ENCODE data around the gene CABLES2. TPM values are rescaled to one million over a fixed set of nuclear protein-coding genes. Genes with fewer than 3 reads are reported as not detected.
A peak's percentile ranks its signal among the peaks of the same experiment; 100 is the strongest.

The CABLES2 gene
- total RNA-seq, 2 donors from 2014 or later = 20.6 to 25.3 TPM

DNA sequence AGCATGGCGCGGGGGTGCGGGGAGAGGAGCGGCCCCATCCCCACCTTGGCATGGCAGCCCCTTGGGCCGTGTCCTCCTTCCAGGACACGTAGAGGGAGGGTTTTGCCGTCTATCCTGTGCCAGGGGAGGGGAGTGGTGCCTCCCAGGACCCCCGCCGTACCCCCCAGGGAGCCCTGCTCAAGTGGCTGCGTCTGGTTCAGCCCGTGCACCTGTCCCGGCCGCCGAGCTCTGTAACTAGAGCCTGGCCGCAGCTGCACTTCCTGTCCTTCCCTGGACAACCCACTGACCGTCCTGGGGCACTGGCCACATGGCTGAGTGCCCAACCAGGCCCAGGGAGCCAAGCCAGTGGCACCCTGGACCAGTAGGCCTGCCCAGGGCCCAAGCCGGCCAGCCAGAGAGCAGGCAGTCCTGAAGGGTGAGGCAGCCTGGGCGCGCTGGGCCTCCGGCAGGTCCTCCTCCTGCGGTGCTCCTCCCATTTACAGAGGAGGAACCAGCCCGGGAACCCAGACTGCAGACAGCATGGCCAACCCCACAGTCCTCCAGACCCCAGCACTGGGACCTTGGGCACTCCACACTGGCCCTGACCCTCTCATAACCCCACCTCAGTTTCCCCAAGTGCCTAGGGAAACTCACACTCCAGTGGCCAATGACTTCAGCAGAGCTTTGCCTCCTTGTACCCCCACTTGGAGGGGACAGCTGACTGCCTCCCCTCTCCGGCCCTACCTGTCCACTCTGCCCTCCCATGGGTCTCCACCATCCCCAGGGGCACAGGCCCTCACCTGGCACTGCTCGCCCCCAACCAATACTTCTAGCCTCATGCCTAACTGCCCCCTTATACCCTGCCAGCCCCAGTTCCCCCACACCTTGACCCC lies 48.7 kb downstream of the CABLES2 start:
- intact Hi-C loops (cut with DNase I) = no loop called here
- DNase-seq (peak; percentile 51), ATAC-seq (peak; percentile 2 to 11)

DNA sequence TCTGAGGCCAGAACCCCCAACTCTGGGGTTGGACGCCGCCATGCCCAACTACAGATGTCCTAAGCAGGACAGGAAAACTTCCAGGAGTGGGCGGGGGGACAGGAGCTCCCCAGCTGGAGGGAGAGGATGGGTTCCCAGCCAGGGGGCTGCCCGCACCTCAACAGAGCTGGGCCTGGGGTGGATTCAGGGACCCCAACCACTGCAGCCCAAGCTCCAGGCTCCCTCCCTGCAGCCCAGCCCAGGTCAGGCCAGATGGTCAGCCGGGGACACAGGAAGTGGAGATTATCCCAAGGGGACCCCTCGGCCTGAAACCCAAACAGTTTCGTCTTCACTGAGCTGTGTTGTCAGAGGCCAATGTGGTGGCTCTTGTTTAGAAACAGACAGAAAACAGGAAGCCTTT lies 49.4 kb downstream of the CABLES2 start:
- ATAC-seq (no peak), DNase-seq (peak; percentile 25)
- intact Hi-C loops (cut with DNase I) = no loop called here

DNA sequence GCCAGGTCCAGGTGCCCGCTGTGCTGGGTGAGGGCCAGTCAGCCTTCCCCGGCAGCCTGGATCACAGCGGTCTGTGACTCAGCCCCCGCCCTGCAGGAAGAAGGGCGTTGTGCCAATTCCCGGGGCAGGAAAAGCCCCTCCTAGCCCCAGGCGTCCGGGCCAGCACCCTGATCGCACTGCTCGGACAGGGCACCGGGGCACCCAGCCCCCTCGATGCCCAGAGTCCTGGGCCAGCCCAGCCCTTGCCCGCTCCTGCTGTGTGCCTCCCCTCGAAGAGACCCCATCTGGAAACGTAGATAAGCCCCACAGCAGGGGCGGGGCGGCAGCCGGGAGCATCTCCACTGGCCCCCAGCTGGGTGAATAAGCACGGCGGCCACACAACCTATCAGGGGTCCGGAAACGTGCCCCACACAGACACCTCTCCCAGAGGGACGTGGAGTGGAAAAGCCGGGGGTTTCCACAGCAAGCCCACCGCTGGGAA lies 49.9 kb downstream of the CABLES2 start:
- DNase-seq (peak; percentile 88), ATAC-seq (peak; percentile 31 to 61)
- intact Hi-C loops (cut with DNase I) = no loop called here

DNA sequence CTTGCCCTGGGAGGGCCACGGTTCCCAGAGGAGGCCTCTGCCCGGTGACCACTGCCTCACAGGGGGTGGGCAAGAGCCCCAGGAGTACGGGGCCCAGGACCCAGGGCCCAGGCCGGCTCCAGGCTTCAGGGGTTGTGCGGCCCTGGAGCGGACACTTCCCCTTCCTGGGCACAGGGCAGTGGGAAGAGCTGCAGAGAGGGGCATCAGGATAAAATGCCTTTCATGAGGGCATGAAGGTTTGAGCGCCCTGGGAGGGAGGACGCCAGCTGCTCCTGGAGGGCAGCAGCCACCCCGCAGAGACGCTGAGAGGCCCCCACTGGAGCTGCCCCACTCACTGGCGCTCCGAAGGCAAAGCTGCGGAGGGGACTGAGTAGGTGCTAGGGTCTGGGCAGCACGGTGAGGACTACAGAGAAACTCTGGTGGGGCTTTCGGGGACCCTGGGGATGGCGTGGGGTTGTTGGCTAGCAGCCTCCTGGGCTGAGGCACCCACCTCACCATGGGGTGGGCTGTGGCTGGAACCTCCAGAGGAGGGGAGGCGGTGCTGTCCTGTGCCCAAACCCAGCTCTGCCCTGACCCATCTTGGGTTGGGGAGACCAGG lies 50.4 kb downstream of the CABLES2 start:
- intact Hi-C loops (cut with DNase I) = no loop called here
- no peak for DNase-seq
- no peak for ATAC-seq

DNA sequence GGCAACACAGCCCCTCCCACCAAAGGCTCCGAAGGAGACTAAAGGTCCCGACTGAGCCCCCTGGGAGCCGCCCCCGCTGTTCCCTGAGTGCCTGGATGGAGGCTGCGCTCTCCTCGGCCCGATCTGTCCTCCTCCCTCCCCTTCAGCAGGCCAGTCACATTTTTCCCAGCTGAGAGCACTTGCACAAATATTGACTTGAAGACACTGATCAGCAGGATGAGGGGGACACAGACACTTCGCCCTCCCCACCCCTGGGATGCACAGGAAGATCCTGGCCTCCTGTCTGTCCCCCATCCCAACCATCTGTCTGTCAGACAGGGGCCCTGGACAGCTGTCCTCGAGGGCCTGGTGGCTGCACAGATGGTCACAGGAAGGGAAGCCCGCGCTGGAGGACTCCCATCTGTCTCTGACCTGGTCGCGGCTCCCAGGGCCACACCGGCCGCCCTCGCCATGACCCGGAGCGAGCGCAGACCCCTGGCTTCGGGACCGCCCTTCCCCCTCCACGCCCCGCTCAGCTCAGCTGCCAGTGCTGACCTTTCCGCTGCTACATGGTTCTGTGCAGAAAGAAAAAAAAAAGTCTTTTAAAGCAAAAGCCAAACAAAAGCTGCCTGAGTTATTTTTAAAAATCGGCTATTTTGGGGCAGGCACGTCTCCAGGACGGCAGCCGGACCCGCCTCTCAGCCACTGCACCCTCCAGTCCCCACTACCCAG lies 51.1 kb downstream of the CABLES2 start:
- ATAC-seq (peak; percentile 5 to 19), DNase-seq (peak; percentile 75)
- intact Hi-C loops (cut with DNase I) = no loop called here

DNA sequence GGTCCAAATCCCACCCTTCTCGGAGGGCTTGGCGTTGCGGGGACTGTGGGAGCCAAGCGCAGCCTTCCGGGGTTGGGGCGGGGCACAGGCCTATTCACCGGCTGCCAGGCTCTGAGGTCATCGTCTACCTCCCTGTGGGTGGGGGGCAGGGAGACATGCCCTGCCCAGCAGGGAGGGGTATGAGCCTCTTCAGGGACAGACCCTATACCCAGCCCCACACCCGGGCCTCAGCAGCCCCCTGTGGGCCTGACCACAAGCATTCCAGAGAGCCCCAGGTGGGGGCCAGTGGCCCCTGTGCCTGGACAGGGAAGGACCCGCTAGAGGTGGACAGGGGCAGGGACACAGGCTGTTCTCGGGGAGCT lies 51.6 kb downstream of the CABLES2 start:
- intact Hi-C loops (cut with DNase I) = no loop called here
- ATAC-seq = peak; percentile 21 to 47
- DNase-seq = peak; percentile 69

DNA sequence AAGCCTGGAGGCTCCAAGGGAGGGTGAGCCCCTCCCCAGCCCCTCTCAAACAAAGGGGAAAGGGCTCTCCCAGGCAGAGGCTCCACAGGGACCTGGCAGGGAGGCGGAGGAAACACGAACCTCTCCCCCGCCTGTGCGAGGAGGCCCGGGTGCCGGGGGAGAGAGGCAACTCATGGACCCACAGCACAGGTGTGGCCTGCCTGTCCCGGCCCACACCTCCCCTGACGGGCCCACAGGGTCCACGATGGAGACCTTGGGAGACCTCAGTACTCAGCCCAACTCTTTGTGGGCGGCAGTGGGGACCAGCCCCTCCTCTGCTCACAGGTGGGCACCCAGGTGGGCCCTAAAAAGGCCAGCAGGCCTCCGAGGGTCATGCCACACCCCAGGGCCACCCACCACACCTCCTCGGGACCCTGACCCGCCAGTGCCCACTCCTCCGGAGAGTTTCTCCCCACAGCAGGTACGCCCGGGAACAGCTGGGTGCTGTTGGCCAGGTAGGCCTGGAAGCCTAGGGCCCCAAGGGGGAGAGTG lies 52.2 kb downstream of the CABLES2 start:
- ATAC-seq (no peak), DNase-seq (peak; percentile 22)
- intact Hi-C loops (cut with DNase I) = loop anchor here in 1 of 2 donors (5.0 kb wide), 1 partner anchor 48 kb away; no protein-coding TSS in a partner anchor

DNA sequence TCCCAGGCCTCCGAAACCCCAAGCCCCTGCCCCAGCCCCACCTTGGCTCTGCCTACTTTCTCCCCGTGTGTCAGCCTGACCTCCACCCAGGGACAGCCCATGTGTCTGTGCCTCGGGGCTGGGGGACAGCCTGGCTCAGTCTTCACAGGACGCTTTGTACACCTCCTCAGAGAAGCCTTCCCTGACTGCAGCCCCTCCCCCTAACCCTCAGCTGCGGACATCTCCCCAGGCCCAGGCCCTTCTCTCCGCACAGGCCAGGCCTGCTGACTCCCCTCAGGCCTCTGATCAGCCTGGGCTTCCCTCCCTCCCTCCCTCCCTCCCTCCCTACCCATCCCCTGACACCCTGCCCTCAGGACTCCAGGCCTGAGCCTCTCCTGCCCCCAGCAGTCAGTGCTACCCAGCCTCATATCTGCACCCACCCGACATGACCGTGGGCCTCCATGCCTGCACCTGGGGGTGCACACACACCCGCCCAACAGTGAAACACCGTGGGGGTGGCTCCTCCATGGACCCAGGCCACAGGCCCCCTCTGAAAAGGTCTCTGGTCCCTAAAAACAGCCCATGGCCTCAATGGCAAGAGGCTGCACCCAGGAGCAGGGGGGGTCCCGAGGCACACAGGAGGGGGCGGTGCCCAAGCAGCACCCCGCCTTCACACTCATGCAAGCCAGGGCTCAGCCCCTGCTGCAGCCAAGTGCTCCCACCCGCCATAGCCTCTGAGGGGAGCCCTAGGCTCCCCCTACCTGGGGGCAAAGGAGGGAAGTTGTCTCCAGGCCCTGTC lies 52.9 kb downstream of the CABLES2 start:
- ATAC-seq (no peak), DNase-seq (no peak)
- intact Hi-C loops (cut with DNase I) = loop anchor here in 1 of 2 donors (5.0 kb wide), 1 partner anchor 47 kb away; no protein-coding TSS in a partner anchor

DNA sequence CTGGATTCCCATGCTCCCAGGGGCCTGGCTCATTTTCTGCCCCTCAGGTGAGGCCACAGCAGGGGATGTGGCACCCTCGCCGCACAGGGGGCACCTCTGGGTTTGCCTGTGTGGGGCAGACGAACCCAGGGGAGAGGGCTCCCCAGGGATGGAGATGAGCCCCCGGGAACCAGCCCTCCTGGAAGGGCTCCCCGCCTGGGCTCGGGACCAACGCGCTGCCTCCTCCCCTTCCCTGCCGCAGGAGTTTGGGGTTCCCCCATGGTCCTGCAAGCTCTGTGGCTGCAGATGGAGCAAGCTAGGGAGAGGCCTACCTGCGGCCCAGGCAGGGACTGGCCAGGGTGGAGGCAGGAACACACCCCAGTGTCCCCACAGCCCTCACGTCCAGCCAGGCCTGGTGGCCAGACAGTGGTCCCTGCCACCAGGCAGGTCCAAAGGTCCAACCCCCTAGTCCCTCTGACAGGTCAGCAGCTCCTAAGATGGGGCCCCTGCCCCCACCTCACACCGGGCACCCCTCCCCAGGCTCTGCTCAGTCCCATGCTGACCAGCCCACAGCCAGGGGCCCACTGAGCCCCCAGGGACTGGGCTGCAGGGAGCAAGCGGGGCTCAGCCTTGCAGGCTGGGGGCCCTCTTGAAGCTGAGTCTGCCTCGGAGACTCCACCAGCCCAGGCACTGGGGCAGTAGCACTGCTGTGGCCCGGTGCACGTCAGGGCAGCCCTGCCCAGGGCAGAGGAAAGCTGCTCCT lies 53.6 kb downstream of the CABLES2 start:
- intact Hi-C loops (cut with DNase I) = loop anchor here in 1 of 2 donors (5.0 kb wide), 1 partner anchor 46 kb away; no protein-coding TSS in a partner anchor
- DNase-seq = no peak
- no peak for ATAC-seq

DNA sequence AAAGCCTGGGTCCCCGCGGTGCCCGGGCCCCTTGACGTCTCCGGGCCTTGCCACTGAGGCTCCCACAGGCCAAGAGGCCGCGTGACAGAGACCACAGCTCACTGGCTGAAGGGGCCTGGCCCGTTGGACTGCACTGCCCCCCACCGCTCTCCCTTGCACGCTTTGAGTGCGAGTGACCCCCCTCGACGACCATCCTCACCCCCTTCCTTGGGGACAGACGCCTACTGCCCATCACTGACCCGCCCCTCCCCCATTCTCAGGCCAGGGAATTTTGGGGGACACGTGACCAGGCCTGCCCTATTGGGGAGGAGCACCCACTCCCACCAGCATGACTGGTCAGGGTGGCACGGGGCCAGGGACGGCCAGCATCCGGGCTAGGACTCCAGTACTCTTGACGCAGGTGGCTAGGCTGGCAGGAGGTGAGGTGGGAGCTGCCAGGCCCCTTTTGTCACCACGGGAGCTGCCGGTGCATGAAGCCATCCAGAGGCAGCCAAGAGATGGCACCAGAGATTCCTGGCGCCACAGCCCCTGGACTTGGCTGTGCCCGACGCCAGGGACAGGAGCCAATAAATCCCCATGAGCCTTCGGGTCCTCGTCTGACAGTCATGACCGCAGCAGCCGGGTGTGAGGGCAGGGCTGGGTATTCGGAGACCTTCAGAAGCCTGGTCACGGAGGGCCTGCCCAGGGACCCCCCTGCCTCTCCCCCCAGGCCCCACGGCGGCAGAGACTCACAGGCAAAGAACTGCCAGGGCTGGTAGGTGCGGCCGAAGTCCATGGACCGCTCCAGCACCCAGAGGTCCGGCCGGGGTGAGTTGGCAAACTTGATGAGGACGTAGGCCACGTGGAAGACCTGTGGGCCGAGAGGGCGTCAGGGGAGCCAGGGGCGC lies 54.4 kb downstream of the CABLES2 start:
- ATAC-seq = peak; percentile 36 to 70
- peak; percentile 87 for DNase-seq
- intact Hi-C loops (cut with DNase I) = loop anchor here in 1 of 2 donors (5.0 kb wide), 1 partner anchor 45 kb away; no protein-coding TSS in a partner anchor

DNA sequence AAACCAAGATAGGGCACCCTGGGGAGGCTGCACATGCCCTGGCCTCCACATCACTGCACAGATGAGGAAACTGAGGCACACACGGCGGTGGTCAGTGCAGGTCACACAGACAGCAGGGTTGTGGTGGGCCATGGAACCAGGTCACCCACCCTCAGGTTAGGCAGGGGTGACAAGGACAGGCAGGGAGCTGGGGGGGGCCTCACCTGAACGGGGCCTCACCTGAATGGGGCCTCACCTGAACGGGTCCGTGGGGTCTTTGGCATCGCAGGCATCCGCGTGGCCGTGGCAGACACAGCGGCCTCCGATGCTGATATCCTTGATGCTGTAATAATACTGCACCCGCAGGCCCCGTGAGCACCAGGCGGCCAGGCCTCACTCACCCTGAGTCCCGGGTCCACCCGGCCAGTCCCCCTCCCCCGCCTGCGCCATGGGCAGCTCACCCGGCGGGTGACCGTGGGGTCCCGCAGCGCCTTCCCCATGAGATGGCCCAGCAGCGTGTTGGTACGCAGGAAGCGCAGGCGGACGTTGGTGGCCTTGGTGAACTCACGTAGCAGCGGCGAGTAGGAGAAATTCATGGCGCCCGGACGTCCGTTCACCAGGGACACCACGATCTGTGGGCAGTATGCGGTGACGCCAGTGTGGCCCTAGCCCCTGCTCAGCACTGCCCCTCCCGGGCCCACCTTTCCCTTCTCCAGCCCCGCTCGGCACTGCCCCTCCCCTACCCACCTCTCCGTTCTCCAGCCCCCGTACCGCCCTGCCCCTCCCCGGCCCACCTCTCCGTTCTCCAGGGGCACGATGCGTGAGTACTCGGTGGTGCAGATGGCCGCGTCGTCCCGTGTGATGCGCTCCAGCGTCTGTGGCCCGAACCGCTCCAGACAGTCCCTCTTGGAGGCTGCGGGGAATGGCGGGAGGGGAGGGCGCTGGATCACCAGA lies 55.4 kb downstream of the CABLES2 start:
- no peak for DNase-seq
- ATAC-seq = no peak
- intact Hi-C loops (cut with DNase I) = loop anchor here in 1 of 2 donors (5.0 kb wide), 1 partner anchor 44 kb away; no protein-coding TSS in a partner anchor

DNA sequence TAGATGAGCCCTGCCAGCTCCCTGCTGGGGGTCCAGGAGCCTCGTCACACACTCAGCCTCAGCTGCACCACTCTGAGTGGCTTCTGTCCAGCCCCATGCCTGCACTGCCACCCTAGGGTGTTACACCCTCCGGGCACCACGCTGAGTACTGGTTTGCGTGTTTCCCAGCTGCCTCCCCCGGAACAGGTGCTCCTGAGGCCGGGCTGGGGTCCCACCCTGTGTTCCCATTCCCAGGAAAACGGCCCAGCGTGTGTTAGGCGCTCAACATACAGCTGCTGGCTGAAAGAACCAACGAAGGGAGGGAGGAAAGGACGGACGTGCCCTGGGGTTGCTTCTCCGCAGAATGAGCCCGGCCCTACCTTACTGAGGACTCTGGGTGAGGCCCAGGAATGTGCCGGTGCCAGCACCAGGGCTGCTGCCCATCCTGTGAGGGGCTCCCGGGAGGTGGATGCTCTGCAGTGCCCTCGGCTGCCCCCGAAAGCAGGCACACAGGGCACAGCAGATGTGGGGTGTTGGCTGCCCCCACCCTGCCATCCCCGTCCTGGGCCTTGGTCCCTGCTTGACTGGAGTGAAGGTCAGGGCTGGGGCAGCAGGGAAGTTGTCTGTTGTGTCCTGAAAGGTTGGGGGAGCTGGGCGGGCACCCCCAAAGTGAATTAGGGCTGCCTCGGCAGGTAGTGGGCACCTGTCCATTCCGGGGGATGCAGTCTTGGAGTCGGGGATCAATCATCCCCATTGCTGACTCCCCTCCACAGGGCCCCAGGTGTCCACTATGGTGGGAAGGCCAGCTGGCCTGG lies 56.3 kb downstream of the CABLES2 start:
- DNase-seq = no peak
- intact Hi-C loops (cut with DNase I) = loop anchor here in 1 of 2 donors (5.0 kb wide), 1 partner anchor 44 kb away; no protein-coding TSS in a partner anchor
- no peak for ATAC-seq

DNA sequence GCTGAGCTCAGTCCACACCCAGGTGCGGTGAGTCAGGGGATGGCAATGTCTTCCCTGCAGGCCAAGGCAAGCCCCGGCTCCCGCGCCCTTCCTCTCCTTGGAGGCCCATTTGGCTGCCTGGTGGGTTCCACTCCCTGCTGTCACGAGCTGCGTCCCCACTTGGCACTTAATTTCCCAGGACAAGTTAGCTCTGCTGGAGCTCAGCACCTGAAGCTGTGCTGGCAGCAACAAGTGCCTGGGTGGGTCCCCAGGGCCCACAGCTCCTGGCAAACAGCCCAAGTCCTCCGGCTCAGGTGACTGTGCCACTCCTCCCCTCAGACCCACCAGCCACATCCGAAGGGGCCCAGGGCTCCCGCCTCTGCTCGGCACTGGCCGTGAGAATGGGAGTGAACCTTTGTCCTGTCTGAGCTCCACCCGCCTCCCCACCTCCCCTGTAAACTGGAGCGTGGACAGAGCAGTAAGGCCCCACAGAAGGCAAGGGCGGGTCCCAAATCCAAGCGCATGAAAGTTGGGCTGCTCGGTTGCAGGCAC lies 56.9 kb downstream of the CABLES2 start:
- DNase-seq (no peak), ATAC-seq (no peak)
- intact Hi-C loops (cut with DNase I) = loop anchor here in 1 of 2 donors (5.0 kb wide), 1 partner anchor 43 kb away; no protein-coding TSS in a partner anchor

DNA sequence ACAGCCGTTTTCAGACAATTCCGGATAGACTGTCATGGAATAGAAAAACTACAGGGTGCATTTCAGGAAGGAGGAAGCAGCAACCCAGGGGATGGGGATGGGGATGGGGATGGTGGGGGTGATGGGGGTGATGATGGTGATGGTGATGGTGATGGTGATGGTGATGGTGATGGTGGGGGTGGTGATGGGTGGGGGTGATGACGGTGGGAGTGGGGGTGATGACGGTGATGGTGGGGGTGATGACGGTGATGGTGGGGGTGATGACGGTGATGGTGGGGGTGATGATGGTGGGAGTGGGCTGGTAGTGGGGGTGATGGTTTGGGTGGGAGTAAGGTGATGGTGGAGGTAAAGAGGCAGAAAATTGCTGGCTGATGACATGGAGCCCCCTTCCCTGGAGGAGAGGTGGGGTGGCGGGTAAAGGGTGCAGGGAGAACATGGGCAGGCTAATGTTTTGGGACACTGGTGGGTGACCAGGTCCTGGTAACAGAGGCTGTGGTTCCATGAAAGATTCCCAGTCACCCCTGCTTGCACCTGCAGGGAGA lies 57.5 kb downstream of the CABLES2 start:
- ATAC-seq (no peak), DNase-seq (no peak)
- intact Hi-C loops (cut with DNase I) = loop anchor here in 1 of 2 donors (5.0 kb wide), 1 partner anchor 42 kb away; no protein-coding TSS in a partner anchor

Data from left cardiac atrium (tissue), 4 donors.